HFFc6 (cell line): ENCODE data around the gene SH3BP4. TPM values are rescaled to one million over a fixed set of nuclear protein-coding genes. Genes with fewer than 3 reads are reported as not detected.

Source experiments
- DNase-seq: peaks from one replicate; pipeline ENCODE4 v3.0.0-alpha.2; 2018
- H3K27ac Mint-ChIP-seq: 2 replicates; pipeline ENCODE4 v1.8.0; 2020; ENCODE audit warnings: mild to moderate bottlenecking, mixed read lengths
- H3K27me3 Mint-ChIP-seq: 2 replicates; pipeline ENCODE4 v1.8.0; 2021; ENCODE audit warnings: mild to moderate bottlenecking, moderate library complexity, mixed read lengths; ENCODE audit not compliant: insufficient read depth
- H3K36me3 Mint-ChIP-seq: 2 replicates; pipeline ENCODE4 v1.8.0; 2021; ENCODE audit warnings: low read depth, mixed read lengths
- H3K4me1 Mint-ChIP-seq: 2 replicates; pipeline ENCODE4 v1.8.0; 2020; ENCODE audit warnings: low read depth, mixed read lengths
- H3K4me3 Mint-ChIP-seq: 2 replicates; pipeline ENCODE4 v1.8.0; 2020; ENCODE audit warnings: mild to moderate bottlenecking, moderate library complexity, mixed read lengths
- H3K9me3 Mint-ChIP-seq: 2 replicates; pipeline ENCODE4 v1.8.0; 2020; ENCODE audit warnings: mild to moderate bottlenecking, mixed read lengths
- CTCF ChIP-seq: fragments of 200-600 bp; sonication (generic); IDR thresholded peaks from 2 replicates; pipeline ENCODE4 v1.5.0; 2021; ENCODE audit warnings: antibody characterized with exemption, mild to moderate bottlenecking
- total RNA-seq, 6 experiments: library from RNA; stranded (reverse); fragmentation: NEBNext Ultra II Directional; extraction: Animal tissue kit (Norgen Biotek cat#: 25700); gene quantifications; 2 replicates in 1 of 6; 3 replicates in 5 of 6; pipeline ENCODE4 v1.2.3, GENCODE V29; 2021

Gene SH3BP4
- total RNA-seq, 6 experiments from 2014 or later: 82.3 to 98.7 (median 87.8) TPM

DNA sequence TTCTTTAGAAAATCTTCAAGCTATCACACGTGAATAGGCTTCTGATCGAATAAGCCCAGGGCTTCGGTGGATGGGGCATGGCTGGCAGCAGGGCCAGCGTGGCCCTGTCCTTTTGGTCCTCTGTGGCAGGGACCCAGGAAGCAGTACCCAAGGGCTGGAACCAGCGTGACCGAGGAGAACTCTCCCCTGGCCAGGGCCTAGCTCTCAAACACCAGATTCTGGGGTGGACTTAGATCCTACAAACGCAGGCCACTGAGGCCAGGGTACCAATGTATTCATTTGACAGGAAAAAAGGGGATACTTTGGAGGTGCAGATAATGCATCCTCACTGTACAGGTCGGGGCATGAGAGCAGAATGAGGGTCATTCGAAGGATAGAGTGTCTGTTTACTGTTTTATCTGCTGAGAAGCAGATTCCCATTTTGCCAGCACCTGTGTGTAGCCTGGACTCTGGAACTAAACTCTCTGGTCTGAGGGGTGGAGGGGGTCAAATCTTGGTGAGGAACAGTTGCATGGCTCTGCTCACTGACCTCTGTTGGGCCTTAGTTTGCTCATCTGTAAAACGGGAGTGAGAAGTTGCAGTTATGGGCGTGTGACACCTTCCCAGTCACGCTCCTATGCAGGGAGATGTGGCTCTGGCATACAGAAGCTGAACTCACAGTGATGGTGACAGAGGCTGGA lies 51.4 kb downstream of the SH3BP4 start:
- Mint-ChIP-seq H3K36me3 (peaks cover 71% of the 10 kb centered on the region), H3K9me3 (no peaks in the 10 kb centered on the region), H3K4me1 (peaks cover 53% of the 10 kb centered on the region), H3K27ac (peak overlapping the region; percentile 64; the same call in 1 of the 2 replicates), H3K4me3 (no peak overlapping the region), H3K27me3 (peaks cover 21% of the 10 kb centered on the region)
- TF ChIP-seq CTCF: no peak
- DNase-seq: no peak

- DNase-seq: no peak
Observed at GRCh38 chr2:235004329-235004903, 52.6 kb downstream of the SH3BP4 start.

DNA sequence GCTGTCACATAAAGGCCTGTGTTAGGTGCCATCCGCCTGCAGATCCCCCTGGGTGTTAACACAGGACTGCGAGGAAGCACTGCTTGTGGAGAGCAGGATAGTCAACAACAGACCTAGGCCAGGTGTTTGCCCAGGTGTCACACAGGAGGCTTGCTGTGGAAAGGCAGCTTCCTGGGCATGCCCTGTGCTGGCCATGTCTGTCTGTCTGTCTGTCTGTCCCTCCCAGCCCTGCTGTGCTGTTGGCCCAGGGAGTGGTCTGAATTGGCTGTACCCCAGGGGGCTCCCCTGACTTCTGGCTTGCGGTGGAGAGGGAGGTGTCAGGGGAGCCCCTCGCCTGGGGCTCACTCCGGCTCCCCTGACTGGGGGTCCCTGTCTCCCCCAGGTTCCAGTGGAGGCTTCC lies 53.2 kb downstream of the SH3BP4 start:
- no peak for DNase-seq
- Mint-ChIP-seq H3K4me1 (peaks cover 62% of the 10 kb centered on the region), H3K9me3 (no peaks in the 10 kb centered on the region; the same call in 1 of the 2 replicates), H3K27ac (no peak overlapping the region; the same call in 1 of the 2 replicates), H3K27me3 (peaks cover 21% of the 10 kb centered on the region), H3K36me3 (peaks cover 74% of the 10 kb centered on the region), H3K4me3 (no peak overlapping the region)
- TF ChIP-seq CTCF: no peak

More at GRCh38 chr2:235004329-235004903, 52.6 kb downstream of the SH3BP4 start:
- peaks cover 69% of the 10 kb centered on the region for H3K36me3 Mint-ChIP-seq
- no peak overlapping the region; the same call in 1 of the 2 replicates for H3K27ac Mint-ChIP-seq
- no peak overlapping the region for H3K4me3 Mint-ChIP-seq
- H3K27me3 Mint-ChIP-seq: peaks cover 21% of the 10 kb centered on the region
- no peaks in the 10 kb centered on the region for H3K9me3 Mint-ChIP-seq
- no peak for TF ChIP-seq CTCF
- H3K4me1 Mint-ChIP-seq: peaks cover 58% of the 10 kb centered on the region

GRCh38 chr2:235005603-235006259 lies 53.9 kb downstream of the SH3BP4 start:
- no peaks in the 10 kb centered on the region; the same call in 1 of the 2 replicates for H3K9me3 Mint-ChIP-seq
- peak; percentile 14; the same call in 1 of the 2 replicates for TF ChIP-seq CTCF
- H3K27me3 Mint-ChIP-seq: peaks cover 21% of the 10 kb centered on the region
- peaks cover 57% of the 10 kb centered on the region for H3K4me1 Mint-ChIP-seq
- peaks cover 73% of the 10 kb centered on the region for H3K36me3 Mint-ChIP-seq
- peak overlapping the region; percentile 39; the same call in 1 of the 2 replicates for H3K27ac Mint-ChIP-seq
- no peak overlapping the region for H3K4me3 Mint-ChIP-seq
- no peak for DNase-seq

DNA sequence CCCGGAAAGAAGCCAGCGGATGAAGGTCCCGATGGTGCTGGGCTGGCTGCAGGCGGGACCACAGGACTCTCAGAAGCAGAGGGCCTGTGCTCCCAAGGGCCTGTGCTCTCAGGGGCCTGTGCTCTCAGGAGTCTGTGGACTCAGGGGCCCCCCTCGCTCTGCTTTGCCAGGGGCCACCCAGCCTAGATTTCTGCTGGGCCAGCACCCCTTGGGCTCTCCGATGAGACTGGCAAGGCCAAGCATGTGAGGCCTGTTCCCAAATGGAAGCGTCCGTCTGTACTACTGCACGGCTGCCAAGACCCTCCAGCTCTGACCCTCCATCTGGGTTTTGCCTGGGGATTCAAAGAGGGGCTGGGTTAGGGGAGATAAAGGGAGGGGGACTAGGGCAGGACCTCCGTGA lies 54.6 kb downstream of the SH3BP4 start:
- Mint-ChIP-seq H3K4me1 (peaks cover 53% of the 10 kb centered on the region), H3K4me3 (no peak overlapping the region), H3K27me3 (peaks cover 21% of the 10 kb centered on the region), H3K36me3 (peaks cover 71% of the 10 kb centered on the region), H3K9me3 (no peaks in the 10 kb centered on the region; the same call in 1 of the 2 replicates), H3K27ac (no peak overlapping the region)
- TF ChIP-seq CTCF: no peak
- no peak for DNase-seq
